HepG2 (cell line): ENCODE data around the gene BANP.

Experiments used
- BRF2 ChIP-seq: sonication (generic); formaldehyde crosslinking; IDR thresholded peaks from 2 replicates; pipeline ENCODE4 v1.8.1; 2022; ENCODE audit warnings: mild to moderate bottlenecking, missing genetic modification reagents
- CTCF ChIP-seq: sonication (generic); formaldehyde crosslinking; IDR thresholded peaks from 2 replicates; pipeline ENCODE4 v1.5.0; 2020; ENCODE audit warnings: mild to moderate bottlenecking, missing genetic modification reagents, moderate library complexity
- DMTF1 ChIP-seq: sonication (generic); formaldehyde crosslinking; IDR thresholded peaks from 2 replicates; pipeline ENCODE4 v1.4.0; 2020; ENCODE audit warnings: mild to moderate bottlenecking, missing genetic modification reagents
- EP300 ChIP-seq, 3 experiments: sonication (generic) in 1 of 3; formaldehyde crosslinking in 1 of 3; IDR thresholded peaks; 2 replicates each; pipeline versions ENCODE4 v1.5.1 to v1.6.1; 2011 to 2020; ENCODE audit warnings: low read depth in 2 of 3, low read length in 2 of 3, borderline replicate concordance in 1 of 3, improper control_type of control experiment in 1 of 3, mild to moderate bottlenecking in 1 of 3, missing genetic modification reagents in 1 of 3, moderate library complexity in 1 of 3
- EZH2 ChIP-seq: conservative IDR thresholded peaks from 2 replicates; pipeline ENCODE4 v1.6.1; 2012; ENCODE audit warnings: mild to moderate bottlenecking, low read depth, low read length, moderate library complexity
- FOXP1 ChIP-seq, 2 experiments: fragments of 450-650 bp in 1 of 2; IDR thresholded peaks; 2 replicates each; pipeline ENCODE4 v1.6.1; 2017 to 2018; ENCODE audit warnings: antibody characterized with exemption in 1 of 2
- MIER2 ChIP-seq: IDR thresholded peaks from 2 replicates; pipeline ENCODE4 v1.6.1; 2016; ENCODE audit warnings: missing biosample characterization, missing genetic modification reagents
- MYPOP ChIP-seq: sonication (generic); formaldehyde crosslinking; IDR thresholded peaks from 2 replicates; pipeline ENCODE4 v1.8.1; 2023; ENCODE audit warnings: mild to moderate bottlenecking, moderate library complexity, missing genetic modification reagents
- POGK ChIP-seq: sonication (generic); formaldehyde crosslinking; conservative IDR thresholded peaks from 2 replicates; pipeline ENCODE4 v1.8.0; 2022; ENCODE audit warnings: mild to moderate bottlenecking, moderate library complexity, missing genetic modification reagents
- REST ChIP-seq, 2 experiments: IDR thresholded peaks; 2 replicates each; pipeline ENCODE4 v1.6.1; 2011 to 2012; ENCODE audit warnings: low read length in 2 of 2, borderline replicate concordance in 1 of 2, low read depth in 1 of 2, mild to moderate bottlenecking in 1 of 2, moderate library complexity in 1 of 2
- ZNF207 ChIP-seq: fragments of 450-650 bp; IDR thresholded peaks from 2 replicates; pipeline ENCODE4 v1.6.1; 2016; ENCODE audit warnings: antibody characterized with exemption, borderline replicate concordance
- ZNF407 ChIP-seq: sonication (generic); formaldehyde crosslinking; IDR thresholded peaks from one replicate; pipeline ENCODE4 v1.5.1; 2020; ENCODE audit warnings: mild to moderate bottlenecking, missing genetic modification reagents; ENCODE audit errors: not compliant biosample characterization

- TF ChIP-seq FOXP1 (IDR thresholded peaks at IDR 0.05) (no peak), FOXP1 (CRISPR knock-in tag; IDR thresholded peaks at IDR 0.05) (no peak), MYPOP (no peak), MIER2 (CRISPR knock-in tag) (no peak), DMTF1 (CRISPR knock-in tag) (no peak), ZNF207 (no peak), CTCF (CRISPR knock-in tag) (no peak), ZNF407 (CRISPR knock-in tag) (no peak), EP300 (IDR thresholded peaks at IDR 0.05; ENCODE audit: low read depth in 2 of 2, low read length in 2 of 2) (no peak), EP300 (CRISPR knock-in tag; IDR thresholded peaks at IDR 0.05; ENCODE audit: borderline replicate concordance) (no peak), REST (IDR thresholded peaks at IDR 0.05; ENCODE audit: borderline replicate concordance in 1 of 2, low read depth in 1 of 2, low read length in 2 of 2) (no peak), POGK (CRISPR knock-in tag) (no peak), EZH2 (no peak), BRF2 (CRISPR knock-in tag) (no peak)
Observed at GRCh38 chr16:88023786-88024185, 72.6 kb downstream of the BANP start.
